Measurements from ENCODE around the gene CTSF.
"Not testable (repeated sequence)": the region's sequence is repeated elsewhere in the genome, so short reads cannot be mapped to it uniquely, and the experiment has no call there.

CTSF gene

DNA sequence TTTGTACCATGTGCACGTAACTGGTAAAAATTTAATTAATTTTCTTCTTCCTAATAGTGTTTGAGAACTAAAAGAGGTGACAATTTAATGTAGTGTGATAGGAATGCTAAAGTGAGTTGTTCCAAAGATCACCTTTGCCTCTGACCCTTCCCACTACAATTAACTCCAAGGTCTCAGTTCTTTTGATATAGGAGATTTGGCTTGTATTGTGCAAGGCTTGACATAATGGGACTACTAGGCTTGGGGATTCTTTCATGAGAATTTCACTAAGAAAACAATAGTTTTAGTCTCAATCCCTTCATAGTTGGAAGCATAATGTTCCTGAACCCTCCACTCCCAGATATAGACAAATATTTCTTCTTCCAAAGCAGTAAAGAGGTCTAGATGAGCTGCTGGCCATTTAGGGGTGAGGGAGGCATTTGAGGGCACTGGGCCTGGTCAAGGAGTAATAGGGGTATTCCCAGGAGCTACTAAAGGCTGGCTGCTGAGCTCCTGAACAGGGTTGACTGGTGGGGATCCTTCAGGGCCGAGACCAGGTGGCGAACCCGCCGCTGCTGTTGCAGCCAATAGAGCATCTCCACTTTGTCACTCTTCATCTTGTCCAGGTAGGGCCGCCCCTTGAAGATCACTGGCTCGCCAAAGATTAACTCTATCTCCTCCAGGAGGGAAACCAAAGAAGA is 21.7 kb upstream of the CTSF start:
- DNase-seq (ENCODE audit: low spot score), result no peak

DNA sequence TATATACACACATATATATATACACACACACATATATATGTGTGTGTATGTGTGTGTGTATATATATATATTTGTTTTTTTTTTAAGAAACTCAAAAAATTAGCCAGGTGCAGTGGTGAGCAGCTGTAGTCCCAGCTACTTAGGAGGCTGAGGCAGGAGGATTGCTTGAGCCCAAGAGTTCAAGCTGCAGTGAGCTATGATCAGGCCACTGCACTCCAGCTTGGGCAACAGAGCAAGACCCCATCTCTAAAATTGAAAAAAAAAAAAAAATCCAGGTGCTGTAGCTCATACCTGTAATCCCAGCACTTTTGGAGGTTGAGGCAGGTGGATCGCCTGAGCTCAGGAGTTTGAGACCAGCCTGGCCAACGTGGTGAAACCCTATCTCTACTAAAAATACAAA is 20.9 kb upstream of the CTSF start:
- not testable (repeated sequence) for DNase-seq (ENCODE audit: low spot score)

DNA sequence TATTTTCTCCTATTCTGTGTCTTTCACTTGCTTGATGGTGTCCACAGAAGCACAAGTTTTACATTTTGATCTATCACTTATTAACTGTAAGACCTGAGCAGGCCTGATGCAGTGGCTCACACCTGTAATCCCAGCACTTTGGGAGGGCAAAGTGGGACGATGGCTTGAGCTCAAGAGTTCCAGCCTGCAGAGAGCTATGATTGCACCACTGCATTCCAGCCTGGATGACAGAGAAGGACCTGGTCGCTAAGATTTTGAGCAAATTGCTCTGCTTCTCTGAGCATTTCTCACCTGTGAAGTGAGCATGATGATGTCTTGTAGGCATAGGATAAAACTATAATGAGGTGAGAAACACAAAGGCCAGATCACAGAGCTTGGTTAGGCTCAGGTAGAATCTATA is 17.7 kb upstream of the CTSF start:
- no peak for DNase-seq (ENCODE audit: low spot score)

DNA sequence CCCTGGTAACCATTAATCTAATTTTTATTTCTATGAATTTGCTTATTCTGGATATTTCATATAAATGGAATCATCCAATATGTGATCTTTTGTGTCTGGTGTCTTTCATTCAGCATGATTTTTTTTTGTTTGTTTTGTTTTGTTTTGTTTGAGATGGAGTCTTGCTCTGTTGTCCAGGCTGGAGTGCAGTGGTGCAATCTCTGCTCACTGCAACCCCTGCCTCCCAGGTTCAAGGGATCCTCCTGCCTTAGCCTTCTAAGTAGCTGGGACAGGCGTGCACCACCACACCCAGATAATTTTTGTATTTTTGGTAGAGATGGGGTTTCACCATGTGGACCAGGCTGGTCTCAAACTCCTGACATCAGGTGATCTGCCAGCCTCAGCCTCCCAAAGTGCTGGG is 17.0 kb upstream of the CTSF start:
- not testable (repeated sequence) for DNase-seq (ENCODE audit: low spot score)

DNA sequence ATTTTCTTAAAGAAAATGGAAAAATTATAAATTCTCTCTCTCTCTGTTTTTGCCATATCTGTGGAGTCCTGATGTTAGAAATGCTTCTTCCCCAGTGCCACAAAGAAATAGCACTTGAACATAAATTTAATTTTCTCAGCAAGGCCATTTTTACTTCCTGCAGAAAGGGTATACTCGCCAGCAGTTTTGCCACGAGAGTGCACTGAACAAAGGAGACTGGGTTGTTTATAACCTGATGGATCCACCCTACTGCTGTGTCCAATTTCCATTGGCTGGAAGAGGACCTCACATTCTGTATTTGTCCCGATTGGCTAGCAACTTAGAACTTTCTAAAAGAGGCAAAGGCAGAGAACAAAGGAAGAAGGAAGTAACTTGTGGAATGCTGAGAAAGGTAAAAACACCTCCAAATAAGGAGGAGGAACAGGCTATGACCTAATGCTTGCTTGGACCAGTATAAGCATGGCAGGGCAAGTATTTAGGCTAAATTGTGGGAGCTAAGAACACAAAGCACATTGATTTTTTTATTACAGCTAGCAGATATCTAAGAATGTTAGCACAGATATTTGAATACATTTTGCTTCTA is 14.2 kb upstream of the CTSF start:
- not testable (repeated sequence) for DNase-seq (ENCODE audit: low spot score)

DNA sequence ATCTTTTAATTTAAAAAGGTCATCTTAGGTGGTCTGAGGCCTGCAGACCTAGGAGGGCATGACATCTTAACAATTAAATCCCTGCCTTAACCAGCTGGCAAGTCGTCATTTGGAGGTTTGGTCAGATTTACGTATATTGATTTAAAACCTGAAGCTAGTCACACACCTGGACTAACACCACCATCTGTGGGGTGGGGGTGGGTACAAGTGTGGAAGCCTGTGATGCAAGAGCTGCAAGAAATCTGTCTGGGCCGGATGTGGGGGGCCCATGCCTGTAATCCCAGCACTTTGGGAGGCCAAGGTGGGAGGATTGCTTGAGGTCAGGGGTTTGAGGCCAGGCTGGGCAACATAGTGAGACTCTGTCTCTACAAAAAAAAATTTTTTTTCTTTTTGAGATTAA is 12.9 kb upstream of the CTSF start:
- no peak for DNase-seq (ENCODE audit: low spot score)

DNA sequence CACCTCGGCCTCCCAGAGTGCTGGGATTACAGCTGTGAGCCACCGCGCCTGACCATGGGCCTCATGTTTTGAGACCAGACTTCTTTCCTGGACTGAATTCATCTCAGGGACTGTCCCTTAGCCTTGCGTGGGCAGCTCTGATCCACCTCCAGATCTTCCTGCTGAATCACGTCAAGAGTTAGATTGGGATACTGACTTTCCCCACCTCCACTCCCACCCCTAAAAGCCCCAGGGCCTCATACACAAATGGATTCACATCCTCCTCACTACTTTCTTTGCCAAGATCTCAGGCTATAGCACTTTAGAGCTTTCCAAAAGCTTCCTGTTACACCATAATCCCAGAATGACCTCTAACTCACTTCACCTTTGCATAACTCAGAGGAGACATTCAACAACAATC is 12.4 kb upstream of the CTSF start:
- no peak for DNase-seq (ENCODE audit: low spot score)

DNA sequence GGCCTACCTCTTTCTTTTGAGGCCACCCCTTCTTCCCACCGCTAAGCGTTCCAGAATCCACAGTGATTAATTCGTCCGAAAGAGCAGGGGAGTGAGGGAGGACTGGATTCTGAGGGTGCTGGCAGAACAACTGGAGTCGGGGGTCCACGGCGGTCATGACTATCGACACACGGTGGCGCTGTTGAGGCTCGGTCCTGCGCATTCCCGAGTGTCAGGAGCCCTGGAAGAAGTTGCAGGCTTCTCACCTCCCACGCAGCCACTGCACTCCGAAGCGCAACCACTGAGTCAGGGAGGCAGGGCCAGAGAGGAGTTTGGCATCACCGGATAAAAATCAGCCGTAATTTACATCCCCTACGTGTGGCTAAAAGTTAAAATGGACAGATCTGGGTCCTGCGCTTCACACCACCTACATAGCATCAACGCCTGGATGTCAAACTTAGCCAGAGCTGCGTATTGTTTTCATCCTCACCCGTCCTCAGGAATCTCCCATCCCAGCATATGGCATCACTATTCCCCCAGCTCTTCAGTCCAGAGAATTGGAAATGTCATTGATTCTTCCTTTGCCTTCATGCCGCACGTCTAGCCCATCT is 10.7 kb upstream of the CTSF start:
- peak; percentile 100 for DNase-seq (ENCODE audit: low spot score)

DNA sequence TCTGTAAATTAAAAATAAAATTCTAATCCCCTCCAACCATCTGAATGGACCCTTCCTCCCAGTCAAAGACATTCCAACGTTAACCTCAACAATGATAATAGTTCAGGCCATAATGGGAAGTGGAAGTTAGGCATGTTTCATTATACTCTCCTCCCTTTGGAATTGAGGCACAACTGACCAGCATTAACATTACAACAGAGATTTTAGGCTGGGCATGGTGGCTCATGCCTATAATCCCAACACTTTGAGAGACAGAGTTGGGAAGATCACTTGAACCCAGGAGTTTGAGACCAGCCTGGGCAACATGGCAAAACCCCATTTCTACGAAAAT is 2.4 kb upstream of the CTSF start:
- no peak for DNase-seq (ENCODE audit: low spot score)

DNA sequence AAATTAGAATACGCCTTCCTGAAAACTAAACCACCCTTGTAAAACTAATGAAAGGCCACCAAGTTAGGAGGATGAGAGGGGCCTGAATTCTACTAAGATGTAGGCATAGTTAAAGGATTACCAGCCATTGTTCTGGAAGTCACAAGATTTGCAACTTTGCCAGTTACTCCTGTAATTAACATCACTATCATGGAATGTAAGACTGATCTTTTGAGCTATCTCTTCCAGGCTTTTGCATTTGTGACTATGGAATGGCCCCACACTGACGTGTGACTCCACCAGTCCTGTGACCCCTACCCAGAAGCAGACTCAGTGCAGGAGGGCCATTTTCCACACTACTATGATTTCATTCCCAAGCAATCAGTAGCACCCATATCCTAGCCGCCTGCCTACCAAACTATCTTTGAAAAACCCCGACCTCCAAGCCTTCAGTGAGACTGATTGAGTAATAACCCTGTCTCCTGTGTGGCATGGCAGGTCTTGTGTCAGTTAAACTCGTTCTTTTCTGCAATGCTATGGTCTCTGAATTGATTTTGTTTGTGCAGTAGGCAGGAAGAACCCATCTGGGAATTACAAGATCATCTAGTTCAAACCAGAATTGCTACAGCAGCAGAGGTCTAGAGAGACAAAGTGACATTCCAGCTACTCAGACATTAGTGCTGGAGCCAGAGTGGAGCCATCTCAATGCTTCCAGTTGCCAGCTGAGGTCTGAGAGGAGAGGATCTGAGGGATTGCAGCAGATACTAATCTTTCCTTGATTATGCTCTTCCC is 1.9 kb upstream of the CTSF start:
- DNase-seq (ENCODE audit: low spot score), result no peak

DNA sequence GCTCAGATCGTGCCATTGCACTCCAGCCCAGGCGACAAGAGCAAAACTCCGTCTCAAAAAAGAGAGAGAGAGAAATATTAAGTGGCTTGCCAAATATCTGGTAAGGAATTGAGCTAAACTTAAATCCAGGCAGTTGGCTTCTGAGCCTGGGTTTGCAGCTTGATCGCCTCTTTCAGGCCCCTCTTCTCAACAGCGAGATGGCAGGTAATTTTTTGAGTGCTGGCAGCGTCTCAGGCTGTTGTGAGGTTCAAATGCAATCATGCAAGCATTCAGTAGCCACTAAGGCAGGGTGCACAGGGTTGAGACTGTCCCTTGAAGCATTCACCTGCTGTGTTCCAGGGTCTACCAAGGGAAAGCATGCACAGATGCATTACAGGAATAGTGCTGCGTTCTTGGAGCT is 670 bp upstream of the CTSF start:
- DNase-seq (ENCODE audit: low spot score), result no peak

DNA sequence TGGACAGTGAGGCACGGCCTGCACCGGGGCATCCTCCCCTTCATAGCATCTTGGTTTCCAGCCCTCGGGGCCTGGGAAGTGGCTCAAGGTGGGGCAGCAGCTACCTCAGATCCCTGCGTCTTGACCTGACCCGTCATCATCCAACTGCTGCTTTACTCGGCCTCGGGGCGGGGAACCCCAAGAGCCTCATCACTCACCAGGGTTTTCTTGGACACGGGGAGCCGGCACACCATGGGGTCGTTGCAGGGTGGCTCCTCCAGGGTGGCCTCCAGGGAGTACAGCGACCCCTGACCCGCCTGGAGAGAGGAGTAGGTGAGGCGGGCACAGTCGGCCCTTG is 651 bp downstream of the CTSF start:
- DNase-seq (ENCODE audit: low spot score), result no peak

DNA sequence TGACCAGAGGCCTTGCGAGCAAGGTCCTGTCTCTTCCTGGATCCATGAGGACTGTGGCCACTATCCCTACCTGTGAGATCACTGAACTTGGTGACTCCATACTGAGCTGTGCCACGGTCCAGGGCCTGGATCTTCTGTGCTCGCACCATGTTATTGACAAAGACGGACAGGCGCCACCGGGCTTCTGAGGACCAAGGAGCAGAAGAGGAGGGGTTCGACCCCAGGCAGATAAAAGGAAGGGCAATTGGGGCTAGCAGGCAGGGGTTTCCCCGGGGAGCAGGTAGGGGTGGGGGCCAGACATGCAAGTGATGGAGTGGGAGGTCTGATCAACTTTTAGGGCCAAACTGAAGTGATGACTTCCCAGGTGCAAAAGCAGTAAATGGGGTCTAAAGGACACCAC is 2.2 kb downstream of the CTSF start:
- DNase-seq (ENCODE audit: low spot score), result no peak

DNA sequence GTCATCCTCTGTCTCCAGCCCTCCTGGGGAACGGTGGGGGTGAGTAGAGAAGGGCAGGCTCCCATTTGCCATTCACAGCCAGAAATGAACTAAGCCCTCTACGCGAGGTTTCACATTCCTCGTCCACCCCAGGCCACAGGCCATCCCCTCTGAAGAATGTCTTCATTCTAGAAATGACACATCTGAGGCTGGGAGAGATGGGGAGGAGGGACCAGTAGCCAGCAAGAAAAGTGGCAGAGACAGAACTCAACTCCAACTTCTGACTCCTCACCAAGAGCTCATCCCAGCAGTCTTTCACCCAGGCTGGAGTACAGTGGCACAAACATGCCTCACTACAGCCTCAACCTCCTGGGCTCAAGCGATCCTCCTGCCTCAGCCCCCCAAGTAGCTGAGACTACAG is 3.4 kb downstream of the CTSF start:
- no peak for DNase-seq (ENCODE audit: low spot score)

DNA sequence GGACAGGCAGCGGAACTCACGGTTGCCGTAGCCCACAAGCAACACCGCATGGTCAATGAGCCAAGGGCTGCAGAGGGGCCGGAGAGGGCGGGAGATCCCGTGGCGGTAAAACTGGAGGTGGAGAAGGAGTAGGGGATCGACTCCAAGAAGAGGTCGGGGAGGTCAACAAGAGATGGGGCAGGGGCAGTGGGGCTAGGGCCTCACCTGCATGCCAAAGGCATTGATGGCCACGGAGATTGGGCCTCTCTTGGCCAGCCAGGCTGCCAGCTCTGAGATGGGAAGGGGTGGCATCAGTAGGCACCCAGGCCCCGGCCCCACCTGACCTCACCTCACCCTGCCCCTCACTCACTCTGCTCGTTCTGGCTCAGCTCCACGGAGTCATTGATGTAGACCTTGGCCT is 3.9 kb downstream of the CTSF start:
- DNase-seq (ENCODE audit: low spot score), result no peak

DNA sequence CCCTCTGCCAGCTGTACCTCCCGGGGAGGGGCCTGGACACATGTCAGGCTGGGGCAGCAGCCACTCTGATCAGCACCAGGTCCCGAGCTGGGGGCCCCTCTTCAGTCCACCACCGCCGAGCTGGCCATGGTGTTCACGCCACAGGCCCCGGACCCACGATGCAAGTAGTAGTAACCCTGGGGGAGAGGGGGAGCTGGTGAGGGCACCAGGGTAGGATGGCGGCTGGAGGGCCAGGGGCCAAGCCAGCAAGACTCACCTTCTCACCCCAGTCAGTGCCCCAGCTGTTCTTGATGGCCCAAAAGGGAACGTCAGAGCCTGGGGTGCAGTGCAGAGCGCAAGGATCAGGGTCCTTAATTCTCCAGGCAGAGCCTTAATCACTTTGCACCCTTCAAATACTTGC is 4.6 kb downstream of the CTSF start:
- DNase-seq (ENCODE audit: low spot score), result no peak

DNA sequence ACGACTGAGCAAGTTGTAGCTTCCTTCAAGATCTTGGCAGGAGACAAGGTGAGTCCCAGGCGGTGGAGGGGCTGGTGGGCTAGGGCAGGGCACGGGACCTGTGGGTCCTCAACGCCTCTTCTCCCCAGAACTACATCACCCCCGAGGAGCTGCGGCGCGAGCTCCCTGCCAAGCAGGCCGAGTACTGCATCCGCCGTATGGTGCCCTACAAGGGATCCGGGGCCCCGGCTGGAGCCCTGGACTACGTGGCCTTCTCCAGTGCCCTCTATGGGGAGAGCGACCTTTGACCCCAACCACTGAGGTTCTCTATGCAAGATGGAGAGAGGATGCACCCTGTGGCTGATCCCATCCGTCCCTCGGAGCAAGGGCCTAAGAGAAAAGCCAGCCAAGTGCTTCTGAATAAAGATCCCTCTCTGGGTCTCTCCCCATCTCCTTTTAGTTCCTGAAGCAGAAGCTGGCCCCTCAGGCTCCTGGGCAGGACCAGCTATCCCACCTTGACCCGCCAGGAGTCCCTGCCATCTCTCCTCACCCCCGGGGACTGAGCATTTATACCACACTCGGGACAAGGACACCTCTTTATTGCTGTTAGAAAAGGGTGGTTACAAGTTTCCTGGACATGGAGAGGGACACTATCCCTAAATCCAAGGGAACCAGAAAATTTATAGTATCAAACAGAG is 5.4 kb downstream of the CTSF start:
- DNase-seq (ENCODE audit: low spot score), result no peak

DNA sequence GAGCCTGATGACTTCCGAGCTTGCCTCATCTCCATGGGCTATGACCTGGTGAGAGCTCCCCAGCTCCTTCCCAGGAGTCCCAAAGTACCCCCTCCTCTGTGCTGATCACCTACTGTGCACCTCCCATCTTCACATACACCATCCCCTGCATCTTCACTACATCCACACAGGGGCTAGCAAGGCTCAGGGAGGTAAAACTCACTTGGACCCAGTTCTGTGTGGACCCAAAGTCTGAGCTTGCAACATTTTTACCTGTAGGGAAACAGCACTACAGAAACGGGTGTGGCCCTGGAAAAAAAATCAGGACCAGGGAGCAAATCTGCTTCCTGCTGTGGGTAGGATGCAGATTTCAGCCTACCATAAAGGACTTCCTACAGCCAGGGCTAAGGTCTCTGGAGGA is 6.1 kb downstream of the CTSF start:
- DNase-seq (ENCODE audit: low spot score), result no peak

DNA sequence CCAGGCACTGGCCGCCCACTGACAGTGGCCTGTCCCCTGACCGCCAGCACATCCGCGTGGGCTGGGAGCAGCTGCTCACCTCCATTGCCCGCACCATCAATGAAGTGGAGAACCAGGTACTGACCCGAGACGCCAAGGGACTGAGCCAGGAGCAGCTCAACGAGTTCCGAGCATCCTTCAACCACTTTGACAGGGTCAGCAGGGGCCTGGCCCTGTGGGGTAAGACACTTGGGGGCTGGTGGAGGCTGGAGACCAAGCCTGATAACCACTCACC is 6.5 kb downstream of the CTSF start:
- DNase-seq (ENCODE audit: low spot score), result no peak

DNA sequence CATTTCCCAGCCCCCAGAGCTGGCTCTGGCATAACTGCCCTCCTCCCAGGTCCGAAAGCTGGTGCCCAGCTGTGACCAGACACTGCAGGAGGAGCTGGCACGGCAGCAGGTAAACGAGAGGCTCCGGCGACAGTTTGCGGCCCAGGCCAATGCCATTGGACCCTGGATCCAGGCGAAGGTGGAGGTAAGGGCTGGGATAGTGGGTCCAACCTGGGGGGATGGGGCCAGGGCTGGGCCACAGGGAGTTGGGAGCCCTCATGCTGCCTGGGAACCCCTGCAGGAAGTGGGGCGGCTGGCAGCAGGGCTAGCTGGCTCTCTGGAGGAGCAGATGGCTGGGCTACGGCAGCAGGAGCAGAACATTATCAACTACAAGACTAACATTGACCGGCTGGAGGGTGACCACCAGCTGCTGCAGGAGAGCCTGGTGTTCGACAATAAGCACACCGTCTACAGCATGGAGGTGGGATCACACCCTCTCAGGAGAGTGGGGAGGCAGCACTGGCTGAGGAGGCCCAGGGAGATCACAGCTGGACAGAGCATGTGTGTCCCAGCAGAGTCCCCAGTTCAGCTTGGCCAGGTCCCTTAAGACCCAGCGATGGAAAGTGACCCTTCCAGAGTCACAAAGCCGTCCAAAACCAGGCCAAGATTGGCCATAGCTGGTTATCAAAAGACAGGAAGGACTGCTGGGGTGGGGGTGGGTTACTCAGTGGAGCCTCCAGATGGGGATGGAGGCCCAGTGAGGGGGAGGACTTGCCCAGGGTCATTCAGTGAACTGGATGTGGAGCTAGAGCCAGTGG is 7.0 kb downstream of the CTSF start:
- no peak for DNase-seq (ENCODE audit: low spot score)

DNA sequence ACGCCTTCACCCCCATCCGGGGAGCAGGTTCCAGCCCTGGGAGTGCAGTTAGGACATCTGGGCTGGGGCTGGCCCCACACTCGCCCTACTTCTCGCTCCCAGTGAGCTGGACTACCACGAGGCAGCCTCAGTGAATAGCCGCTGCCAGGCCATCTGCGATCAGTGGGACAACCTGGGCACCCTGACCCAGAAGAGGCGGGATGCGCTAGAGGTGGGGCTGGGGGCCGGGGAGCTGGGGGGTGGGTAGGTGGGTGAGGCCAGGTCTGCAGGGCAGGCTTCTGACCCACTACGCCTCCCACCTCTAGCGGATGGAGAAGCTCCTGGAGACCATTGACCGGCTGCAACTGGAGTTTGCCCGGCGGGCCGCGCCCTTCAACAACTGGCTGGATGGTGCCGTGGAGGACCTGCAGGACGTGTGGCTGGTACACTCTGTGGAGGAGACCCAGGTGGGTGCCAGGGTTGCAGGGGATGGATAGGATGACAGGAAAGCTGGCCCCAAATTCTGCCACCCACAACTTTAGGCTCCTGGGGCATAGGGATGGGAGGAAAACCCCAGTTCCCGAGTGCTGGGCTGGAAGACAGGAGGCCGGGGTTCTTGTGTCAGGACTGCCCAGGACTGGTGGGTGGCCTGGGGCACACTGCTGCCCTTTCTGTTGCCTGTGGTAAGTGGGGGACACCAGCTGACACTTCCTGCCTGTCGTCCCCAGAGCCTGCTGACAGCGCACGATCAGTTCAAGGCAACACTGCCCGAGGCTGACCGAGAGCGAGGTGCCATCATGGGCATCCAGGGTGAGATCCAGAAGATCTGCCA is 8.3 kb downstream of the CTSF start:
- DNase-seq (ENCODE audit: low spot score), result no peak
